GM19438 (cell line): ENCODE data around the gene SLC22A5.
A peak's percentile ranks its signal among the peaks of the same experiment; 100 is the strongest.

ENCODE experiments used
- ATAC-seq: cut with Tn5 transposase; IDR thresholded peaks from one replicate; pipeline ENCODE4 v1.9.1; 2021; ENCODE audit warnings: low read depth; ENCODE audit not compliant: unreplicated experiment

SLC22A5 gene

DNA sequence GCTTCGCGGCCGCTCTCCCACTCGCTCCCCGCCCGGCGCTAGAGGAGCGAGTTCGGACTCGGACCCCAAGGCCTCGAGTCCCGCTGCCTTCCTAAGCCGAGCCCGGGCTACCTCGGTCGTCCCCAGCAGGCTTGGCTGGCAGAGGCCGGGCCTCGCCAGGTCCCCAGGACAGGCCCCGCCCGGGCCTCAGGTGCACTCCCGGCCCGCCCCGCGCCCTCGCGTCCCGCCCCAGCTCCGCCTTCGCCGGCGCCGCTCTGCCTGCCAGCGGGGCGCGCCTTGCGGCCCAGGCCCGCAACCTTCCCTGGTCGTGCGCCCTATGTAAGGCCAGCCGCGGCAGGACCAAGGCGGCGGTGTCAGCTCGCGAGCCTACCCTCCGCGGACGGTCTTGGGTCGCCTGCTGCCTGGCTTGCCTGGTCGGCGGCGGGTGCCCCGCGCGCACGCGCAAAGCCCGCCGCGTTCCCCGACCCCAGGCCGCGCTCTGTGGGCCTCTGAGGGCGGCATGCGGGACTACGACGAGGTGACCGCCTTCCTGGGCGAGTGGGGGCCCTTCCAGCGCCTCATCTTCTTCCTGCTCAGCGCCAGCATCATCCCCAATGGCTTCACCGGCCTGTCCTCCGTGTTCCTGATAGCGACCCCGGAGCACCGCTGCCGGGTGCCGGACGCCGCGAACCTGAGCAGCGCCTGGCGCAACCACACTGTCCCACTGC, at the start of gene SLC22A5:
Gene SLC22A5, plus strand, starts transcription at position 237 of the 707 bp plus-strand sequence. Its CDS starts 263 bp downstream, at position 500.
- ATAC-seq = peak; percentile 89

DNA sequence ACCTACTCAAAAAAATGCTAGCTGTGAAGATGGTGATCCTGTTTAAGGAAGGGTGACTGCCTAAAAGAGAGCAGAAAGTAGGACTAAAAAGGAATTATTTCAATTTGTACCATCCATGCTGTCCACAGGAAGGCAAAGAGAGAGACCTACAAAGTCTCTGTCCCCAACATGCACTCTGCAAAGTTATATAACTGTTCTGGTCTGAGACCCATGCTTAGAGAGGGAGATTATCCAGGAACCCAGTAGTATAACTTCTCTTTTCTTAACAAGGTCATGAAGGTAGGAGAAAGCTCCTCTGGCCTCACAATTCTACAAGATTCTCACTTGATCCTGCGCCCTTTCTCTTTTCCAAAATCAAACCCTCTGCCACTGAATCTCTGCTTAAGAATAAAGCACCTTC, 49.5 kb upstream of the SLC22A5 start:
- ATAC-seq = no peak

DNA sequence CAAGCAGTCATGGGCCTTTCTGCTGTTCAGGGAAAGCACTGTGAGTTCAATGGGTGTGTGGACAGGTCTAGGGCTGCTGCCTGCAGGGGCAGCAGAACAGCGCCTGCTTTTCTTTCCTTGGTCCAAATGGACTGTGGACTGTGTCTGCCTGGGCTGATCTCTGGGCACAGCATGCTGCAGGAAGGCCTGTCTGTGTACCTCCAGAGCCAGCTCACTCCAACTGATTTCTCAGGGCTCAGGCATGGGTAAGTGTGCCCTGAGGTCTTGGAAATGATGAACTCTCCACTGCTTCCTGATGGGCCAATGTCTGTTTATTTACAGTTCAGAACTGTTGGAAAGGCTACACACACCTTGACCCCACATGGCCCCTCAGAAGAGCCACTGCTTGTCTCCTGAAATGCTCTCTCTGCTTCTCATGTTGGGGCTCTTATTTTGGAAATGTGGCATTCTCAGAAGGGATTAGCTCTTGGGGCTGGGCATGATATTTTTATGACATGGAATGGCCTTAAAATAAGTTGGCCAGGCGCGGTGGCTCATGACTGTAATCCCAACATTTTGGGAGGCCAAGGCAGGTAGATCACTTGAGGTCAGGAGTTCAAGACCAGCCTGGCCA, 48.3 kb upstream of the SLC22A5 start:
- ATAC-seq = no peak

DNA sequence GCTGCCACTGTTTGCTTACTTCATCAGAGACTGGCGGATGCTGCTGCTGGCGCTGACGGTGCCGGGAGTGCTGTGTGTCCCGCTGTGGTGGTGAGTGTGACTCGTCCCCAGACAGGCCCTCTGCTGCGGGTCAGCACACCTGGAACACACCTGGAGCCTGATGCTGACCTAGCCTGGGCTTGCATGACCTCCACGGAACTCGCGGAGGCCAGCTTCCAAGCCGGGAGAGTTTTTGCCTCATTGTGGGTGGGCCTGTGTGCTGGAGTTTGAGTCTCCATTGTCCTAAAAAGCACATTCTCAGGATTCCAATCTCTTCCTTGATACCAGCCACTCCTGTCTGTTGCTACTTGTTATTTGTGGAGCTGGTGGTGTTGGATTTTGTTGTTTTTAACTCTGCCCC, 47.2 kb upstream of the SLC22A5 start:
- no peak for ATAC-seq

DNA sequence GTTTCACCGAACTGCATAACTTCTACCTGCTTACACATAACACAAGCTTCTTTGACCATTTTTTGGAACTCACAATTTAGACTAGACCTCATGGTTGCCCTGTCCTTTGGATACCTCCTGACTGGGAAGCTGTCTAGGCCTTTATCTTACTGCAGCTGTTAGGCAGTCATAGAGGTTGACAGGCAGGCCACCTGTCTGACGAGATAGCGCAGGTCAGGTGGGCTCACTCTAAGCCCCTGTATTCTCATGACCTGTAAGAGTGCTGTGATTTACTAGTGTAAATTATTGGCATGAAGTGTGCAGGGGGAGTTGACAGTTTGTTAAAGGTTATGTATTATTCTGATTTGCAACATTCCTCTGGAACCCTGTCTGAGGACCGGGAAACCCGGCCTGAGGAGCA, 46.3 kb upstream of the SLC22A5 start:
- ATAC-seq = no peak

DNA sequence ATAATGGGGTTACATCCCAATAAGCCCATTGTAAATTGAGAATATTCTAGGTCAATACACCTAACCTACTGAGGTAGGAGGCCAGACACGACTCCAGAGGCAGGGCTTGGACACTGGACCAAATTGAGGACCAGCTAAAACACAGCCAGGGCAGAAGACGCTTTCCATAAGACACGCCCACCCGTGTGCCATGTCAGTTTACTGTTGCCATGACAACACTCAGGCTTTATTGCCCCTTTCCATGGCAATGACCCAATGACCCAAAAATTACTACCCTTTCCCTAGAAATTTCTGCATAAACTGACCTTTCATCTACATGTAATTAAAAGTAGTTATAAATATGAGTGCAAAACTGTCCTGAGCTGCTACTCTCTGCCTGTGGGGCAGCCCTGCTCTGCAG, 43.8 kb upstream of the SLC22A5 start:
- no peak for ATAC-seq

DNA sequence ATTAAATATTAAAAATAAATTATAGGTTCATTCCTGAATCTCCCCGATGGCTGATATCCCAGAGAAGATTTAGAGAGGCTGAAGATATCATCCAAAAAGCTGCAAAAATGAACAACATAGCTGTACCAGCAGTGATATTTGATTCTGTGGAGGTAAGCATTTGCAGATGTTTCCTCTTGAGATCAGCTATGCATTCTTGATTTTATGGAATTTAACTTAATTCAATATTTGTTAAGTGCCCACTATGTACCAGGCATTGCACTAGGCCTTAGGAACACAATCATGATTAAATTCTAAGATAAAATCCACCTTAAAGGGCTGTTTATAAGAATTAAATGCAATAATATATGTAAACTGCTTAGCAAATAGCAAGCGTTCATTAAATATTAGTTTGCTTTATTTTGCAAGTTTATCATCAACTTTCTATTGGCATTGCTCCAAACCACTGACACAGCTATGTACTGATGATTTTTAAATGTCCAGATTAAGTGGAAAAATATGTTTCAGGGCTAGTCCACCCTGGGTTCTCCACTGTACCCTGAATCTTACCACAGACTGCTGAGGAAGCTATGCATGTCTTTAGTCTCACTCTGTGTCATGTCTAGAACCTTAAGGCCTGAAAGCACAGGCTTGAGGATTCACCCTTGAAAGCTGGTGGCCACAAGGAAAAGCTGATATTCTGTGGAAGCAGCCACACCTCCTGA, 42.1 kb upstream of the SLC22A5 start:
- no peak for ATAC-seq

DNA sequence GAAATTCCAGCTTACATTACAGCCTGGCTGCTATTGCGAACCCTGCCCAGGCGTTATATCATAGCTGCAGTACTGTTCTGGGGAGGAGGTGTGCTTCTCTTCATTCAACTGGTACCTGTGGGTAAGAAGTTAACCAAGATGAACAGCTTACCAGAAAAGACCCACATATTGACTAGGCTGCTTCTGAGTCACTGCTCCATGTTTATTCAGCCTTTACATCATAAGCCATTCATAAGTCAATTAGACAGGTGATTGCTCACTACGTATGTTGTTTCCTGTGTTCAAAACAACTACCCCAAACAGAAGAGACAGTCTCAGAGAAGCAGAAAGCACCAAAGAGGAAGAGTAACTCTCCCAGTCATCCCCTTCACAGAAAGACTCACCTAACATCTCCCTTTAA, 34.7 kb upstream of the SLC22A5 start:
- ATAC-seq = no peak

DNA sequence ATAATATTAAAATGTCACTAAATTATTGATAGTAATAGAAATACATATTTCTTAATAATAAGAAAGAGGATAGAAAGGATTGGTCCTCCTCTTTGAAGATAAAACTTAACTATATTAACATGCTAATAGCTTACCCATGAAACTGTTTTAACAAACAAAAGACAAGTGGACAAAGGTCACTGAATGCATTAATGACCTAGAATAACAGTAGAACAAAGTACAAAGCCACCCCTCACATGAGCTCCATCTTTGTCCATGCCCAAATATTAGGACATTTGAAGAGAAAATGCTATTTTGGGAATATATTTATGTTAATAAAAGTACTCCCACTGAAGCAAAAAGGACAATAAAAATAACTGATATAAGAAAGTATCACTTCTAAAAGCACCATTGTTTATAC, 34.1 kb upstream of the SLC22A5 start:
- no peak for ATAC-seq

DNA sequence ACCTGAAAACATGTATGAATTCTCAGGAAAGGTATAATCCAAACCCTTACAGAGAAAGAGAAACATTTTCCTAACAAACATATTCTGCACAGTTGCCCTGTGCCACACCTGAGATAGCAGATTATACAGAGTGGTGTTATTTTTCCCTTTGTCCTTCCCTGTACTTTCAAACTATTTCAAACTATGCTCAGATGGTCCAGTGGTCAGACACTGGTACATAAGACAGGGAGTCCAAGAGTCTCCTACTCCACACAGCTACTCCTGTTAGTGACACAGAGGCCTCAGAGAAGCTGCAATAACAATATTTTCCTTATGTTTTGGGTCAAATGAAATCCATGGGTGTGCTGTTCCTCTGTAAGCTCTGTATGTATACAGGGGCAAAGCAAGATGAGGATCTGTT, 30.0 kb upstream of the SLC22A5 start:
- no peak for ATAC-seq

DNA sequence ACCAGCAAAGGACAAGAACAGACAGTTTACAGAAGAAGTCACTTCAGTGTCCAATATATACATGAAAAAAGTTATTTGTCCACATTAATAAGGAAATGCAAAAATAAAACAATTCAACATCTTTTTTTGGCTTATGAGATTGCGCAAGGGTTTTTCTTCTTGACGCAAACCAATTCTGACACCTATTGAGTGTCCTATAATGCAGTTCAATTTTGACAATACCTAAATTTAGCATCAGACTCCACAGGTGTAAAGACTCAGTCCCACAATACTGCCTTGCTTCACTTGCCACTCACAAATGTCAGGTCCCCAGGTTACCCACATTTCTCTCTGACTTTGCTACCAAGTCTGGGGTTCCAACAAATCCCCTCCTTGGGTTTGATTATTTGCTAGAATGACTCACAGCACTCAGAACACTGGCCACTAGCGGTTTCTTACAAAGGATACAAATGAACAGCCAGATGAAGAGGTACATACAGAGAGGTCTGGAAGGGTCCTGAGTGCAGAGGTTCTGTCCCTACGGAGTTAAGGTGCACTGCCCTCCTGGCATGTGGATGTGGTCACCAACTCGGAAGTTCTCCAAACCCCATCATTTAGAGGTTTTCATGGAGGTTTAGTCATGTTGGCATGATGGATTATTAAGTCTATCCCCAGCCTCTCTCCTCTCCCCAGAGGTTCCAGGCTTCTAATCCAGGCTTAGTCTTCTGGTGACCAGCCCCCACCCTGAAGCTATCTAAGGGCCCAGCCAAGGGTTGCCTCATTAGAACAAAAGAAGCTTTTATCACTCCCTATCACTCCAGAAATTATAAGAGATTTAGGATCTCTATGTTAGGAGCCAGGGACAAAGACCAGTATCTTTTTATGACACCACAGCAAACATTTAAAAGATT, 27.0 kb upstream of the SLC22A5 start:
- ATAC-seq = no peak

DNA sequence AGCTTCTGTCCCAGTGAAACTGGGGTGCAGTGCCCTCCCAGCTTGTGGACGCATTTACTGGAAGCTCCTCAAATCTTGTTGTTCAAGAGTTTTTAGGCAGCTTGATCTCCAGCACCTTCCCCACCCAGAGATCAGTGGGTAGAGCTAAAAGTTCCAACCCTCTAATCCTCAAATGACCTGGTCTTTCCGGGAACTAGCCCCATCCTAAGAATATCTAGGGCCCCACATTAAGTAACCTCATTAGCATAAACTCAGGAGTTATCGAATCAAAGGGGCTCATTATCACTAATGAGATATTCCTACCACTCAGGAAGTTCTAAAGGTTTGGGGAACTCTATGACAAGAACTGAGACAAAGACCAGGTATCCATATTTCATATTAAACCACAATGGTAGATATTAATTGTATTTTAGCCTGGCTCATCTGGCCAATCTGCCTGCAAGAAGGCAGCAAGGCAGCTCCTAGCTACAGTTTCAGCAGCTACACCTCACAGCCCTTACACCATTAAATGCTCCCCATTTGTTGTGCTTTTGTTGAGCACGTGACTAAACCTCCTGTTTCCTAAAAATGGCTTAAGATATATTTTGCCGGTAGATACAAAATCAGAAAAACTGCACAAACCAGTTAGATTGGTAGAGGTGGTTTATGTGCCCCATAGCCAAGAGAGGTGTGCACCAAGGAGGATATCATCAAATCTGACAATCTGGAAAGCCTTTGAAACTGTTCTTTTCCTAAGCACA, 24.6 kb upstream of the SLC22A5 start:
- no peak for ATAC-seq

DNA sequence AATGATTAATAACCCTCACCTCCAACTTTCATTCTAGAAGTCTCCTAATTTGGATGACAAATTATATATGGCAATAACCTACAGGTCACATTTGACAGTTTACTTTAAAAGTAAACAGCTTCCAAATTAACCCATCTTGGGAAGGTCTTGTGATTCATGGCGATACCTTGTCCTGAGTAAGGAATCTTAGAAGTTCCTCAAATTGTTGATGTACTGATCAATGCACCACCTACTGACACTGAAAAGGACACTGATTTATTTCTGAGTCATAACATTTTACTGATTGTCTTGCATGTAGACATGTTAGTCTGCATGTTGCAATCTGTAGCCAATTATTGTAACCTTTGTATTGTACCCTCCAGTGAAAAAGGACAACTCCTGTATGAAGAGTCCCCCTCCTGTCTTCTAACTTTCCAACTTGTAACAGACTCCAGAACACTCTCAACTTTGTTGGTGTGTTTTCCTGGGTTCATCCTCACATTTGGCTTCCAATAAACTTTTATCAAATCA, 16.0 kb upstream of the SLC22A5 start:
- no peak for ATAC-seq

DNA sequence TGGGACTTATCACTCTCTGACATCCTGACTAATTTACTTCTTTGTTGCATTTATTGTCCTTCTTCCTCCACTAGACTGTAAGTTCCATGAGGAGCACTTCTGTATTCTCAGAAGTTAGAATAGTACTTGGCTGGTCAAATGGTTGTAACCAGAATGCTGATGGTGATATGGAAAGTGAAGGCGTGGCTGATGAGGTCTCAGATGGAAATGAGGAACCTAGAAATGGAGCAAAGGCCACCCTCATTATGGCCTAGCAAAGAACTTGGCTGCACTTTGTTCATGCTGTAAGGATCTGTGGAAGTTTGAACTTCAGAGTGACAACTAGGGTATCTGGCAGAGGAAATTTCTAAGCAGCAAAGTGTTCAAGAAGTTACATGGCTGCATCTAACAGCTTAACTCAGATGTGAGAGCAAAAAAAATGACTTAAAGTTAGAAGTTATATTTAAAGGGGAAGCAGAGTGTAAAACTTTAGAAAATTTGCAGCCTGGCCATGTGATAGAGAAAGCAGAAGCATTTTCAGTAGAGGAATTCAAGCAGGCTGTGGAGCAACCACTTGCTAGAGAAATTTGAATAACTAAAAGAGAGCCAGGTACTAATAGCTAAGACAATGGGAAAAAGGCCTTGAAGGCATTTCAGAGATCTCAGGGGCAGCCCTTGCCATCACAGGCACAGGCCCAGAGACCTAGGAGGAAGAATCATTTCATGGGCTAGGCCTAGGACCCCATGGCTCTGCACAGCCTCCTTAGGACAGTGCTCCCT, 14.9 kb upstream of the SLC22A5 start:
- no peak for ATAC-seq

DNA sequence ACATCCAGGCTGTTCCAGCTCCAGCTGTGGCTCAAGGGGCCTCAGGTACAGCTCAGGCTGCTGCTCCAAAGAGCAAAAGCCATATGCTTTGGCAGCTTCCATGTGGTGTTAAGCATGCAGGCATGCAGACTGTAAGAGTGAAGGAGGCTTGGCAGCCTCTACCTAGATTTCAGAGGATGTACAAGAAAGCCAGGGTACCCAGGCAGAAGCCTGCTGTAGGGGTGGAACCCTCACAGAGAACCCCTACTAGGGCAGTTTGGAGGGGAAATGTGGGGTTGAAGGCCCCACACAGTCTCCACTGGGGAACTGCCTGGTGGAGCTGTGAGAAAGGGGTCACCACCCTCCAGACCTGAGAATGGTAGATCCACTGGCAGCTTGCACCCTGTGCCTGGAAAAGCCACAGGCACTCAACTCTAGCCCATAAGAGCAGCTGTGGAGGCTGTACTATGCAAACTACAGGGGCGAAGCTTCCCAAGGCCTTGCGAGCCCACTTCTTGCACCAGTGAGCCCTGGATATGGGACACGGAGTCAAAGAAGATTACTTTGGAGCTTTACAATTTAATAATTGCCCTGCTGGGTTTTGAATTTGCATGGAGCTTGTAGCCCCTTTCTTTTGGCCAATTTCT, 14.3 kb upstream of the SLC22A5 start:
- ATAC-seq = no peak

DNA sequence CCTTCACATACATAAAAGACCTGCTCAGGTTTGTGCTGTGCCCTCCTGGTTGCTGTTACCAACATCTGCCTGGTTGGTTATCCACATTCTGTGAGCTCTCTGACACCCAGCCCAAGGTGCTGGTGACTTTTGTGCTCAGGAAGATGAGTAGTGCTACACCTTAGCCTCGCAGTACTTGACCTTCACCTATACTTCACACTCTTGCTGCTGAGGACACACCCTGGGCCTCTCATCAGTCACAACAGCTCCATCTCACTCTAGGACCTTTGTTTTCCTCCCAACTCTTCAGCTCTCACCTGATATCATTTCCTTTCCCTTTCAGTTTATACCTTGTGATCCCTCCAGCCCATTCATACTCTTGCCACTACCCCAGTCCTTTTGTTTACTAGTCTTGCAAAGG, 10.7 kb upstream of the SLC22A5 start:
- ATAC-seq = no peak

DNA sequence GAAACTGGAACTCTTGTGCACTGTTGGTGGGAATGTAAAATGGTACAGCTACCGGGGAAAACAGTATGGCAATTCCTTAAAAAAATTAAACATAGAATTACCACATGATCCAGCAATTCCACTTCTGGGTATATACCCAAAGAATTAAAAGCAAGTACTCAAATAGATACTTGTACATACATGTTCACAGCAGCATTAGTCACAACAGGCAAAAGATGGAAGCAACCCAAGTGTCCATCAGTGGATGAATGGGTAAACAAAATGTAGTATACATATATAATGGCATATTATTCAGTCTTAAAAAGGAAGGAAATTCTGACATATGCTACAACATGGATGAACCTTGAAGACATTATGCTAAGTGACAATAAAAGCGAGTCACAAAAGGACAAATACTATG, 7.4 kb upstream of the SLC22A5 start:
- no peak for ATAC-seq

DNA sequence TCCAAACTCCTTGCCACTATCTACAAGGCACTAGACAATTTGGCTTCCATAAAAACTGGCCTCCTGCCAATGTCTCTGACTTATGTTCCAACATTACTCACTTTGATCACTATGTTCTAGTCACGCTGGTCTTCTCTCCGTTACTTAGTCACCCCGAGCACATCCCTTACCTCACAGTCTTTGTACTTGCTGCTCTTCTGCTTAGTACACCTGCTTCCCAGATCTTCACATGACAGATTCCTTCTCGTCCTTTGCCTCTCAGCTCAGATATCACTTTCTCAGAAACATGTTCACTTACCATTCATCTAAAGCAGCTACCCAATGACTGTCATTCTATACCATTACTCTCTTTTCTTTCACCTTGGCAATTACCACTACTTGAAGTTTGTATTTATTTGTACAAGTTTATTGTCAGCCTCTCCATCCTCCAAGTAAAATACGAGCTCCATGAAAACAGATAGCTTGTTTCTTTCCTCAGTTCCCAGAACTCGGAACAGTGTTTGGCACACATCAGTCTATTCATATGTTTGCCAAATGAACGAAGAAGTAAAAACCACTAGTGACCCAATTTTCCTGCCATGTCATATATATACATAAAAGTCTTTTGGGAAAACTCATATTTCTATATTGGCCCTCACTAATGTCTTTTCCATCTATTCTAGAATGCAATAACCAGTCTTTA, 5.9 kb upstream of the SLC22A5 start:
- no peak for ATAC-seq
